DMS153 treated with DMSO at 0.1 percent for 48 hours (cell line): Measurements from ENCODE around the gene MT4.

Experiments used
- DNase-seq: peaks from one replicate; lab custom pipeline; 2025; ENCODE audit not compliant: unreplicated experiment; lab: John Stamatoyannopoulos, UW

MT4 gene

DNA sequence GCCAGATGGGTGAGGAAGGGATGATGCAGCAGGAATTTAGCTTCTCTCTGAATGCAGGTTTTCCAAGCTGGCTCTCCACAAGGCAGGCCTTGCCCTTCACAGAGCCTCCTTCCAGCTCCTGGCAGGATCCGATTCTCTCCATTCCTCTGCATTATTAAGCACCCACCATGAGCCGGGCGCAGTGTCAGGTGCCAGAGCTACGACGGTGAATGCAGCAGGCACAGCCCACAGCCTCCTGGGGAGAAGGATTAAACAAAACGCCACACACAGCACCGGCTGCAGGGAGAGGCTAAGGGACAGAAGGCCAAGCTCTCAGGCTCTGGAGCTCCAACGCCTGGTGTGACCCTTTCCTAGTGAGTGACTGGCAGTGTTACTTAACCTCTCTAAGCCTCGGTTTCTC is 36.5 kb downstream of the MT4 start:
- DNase-seq = no peak

DNA sequence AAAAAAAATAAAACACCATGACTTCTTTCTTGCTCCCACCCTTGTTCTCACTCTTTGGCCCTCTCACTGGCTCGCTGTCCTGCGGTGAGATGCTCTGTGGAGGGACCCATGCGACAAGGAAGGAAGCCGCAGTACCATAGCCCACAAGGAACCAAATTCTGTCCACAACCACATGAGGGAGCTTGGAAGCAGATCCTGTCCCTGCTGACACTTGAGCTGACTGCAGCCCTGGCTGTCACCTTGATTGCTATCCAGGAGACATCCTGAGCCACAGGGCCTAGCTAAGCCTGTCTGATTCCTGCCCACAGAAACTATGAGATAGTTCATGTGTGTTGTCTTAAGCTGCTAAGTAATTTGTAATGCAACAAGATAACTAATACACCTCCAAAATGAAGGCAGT is 38.7 kb downstream of the MT4 start:
- DNase-seq = peak; percentile 24

DNA sequence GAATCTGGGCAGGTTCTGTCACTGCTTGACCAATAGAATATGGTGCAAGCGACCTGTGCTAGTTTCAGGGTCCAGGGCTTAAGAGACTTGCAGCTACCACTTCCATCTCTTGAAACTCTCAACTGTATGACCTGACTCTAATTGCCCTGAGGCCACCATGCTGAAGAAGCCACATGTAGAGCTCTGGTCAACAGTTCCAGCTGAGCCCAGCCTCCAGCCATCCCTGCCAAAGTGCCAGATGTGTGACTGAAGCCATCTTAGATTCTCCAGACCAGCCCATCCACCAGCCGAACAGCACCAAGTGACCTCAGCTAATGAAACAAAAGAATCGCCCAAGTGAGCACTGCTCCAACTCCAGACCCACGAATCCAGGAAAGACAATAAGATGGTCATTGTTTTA is 40.1 kb downstream of the MT4 start:
- DNase-seq = no peak

DNA sequence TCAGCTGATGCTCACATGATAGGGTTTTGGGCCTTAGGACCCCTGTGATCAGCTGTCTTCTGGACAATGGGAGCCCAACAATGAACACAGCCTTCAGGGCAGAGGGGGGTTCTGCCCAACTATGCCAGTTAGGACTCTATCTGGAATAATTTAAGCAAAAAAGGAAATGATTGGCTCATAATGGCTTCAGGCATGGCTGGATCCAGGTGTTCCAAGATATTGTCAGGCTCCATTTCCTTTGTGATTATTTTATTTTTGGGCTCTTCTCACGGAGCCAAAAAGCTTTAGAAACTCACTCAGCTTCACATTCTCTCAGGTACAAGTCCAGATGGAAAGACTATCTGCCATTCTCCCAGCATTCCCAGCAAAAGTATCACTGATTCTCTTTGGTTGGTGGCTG is 40.6 kb downstream of the MT4 start:
- no peak for DNase-seq

DNA sequence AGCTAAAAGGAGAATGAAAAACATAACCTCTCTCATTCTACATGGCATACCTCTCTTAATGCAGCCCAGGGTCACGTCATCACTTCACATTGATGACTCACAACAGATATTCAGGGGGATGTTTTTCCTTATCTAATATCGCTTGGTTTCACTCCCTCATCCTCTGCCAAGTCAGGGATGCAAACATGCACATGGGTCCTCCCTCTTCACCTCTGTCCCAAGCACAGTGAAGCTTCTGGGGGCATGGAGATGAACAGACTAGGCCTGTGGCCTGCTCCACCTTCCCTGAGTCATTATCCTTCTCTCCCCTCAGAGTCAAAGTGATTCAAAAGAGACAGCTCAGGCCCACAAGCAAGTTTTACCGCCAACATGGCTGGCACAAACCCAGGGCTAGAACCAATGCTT is 41.2 kb downstream of the MT4 start:
- DNase-seq = no peak

DNA sequence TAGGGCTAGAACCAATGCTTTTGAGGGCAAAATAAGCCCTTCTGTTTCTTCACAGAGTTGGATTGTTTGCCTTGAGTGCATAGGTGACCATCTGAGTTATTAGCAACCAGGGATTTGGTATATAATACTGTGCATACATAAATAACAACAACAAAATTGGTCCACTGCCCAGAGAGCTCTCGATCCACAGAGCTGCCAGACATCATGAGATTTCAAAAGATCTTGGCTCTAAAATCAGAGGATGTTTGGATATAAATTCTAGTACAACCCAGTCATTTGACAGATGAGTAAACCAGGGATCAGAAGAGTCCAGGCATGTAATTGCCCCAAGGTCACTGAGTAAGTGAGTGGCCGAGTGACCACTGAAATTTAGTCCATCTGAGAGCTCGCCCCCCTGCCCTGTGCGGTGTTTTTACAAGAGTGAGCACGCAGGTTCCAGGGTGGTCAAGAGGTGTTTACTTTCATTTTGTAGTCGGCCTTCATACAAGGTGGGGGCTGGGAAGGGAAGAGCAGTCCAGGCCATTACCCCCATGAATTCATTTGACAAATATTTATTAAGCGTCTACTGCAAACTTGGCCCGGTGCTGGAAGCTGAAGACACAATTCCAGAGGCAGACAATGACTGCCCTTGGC is 41.7 kb downstream of the MT4 start:
- no peak for DNase-seq

DNA sequence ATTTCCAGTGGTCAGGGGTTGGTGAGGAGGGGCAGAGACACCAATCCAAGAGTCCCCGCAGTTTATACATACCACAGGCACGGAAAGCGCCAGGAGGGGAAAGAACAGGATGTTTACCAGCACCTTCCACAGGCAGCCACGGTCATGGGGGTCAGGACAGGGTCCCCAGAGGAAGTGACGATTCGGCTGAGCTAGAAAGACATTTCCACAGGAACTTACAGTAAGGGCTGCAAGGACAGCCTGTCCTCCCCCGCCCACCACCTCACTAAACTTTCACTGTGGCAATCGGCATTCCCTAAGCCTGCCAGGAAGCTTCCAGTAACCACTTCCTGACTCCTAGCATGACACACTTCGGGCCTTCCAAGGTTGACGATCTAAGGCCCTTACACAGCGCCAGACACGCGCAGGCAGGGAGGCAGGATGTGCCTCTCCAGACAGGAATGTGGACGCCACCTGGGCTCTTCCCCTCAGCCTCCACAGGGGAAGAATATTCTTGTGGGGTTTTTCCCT is 42.3 kb downstream of the MT4 start:
- DNase-seq = peak; percentile 41

DNA sequence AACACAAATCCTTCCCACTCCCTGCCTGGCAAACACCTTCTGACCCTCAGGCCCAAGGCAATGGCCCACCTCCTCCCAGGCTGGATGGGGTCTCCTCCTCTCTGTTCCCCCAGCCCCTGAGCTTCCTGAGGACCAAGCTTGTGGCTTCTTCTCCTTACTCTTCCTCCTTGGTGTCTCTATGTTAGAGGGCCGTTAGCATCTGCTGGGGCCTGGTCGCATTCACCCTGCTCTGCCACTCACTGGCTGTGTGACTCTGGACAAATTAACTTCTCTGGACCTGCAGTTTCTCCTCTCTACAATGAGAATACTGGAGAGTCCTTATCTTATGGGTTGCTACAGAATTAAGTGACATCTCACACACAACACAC is 42.8 kb downstream of the MT4 start:
- DNase-seq = no peak

DNA sequence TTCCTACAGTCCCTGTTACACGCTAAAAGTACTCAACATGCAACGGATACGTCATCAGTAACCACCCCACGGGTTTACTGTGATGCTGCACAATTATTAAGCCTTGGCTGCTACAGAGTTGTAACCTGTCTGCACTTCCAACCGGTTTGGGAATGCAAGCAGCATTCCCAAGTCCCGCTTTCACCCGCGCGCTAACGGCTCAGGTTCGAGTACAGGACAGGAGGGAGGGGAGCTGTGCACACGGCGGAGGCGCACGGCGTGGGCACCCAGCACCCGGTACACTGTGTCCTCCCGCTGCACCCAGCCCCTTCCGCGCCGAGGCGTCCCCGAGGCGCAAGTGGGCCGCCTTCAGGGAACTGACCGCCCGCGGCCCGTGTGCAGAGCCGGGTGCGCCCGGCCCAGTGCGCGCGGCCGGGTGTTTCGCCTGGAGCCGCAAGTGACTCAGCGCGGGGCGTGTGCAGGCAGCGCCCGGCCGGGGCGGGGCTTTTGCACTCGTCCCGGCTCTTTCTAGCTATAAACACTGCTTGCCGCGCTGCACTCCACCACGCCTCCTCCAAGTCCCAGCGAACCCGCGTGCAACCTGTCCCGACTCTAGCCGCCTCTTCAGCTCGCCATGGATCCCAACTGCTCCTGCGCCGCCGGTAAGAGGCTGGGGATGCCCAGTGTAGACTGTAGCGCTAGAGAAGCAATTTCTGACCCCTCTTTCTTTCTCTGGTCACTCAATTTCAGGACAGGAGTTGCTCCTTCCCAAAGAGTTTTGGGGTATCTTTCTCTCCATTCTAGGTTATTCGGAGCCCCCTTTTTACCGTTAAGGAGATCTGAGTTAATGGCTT is 43.4 kb downstream of the MT4 start, which contains the start of gene MT2A:
TSS of gene MT2A (plus strand) at position 542 of the 833 bp plus-strand sequence. CDS start at position 614, 72 bp downstream.
- peak; percentile 97 for DNase-seq

DNA sequence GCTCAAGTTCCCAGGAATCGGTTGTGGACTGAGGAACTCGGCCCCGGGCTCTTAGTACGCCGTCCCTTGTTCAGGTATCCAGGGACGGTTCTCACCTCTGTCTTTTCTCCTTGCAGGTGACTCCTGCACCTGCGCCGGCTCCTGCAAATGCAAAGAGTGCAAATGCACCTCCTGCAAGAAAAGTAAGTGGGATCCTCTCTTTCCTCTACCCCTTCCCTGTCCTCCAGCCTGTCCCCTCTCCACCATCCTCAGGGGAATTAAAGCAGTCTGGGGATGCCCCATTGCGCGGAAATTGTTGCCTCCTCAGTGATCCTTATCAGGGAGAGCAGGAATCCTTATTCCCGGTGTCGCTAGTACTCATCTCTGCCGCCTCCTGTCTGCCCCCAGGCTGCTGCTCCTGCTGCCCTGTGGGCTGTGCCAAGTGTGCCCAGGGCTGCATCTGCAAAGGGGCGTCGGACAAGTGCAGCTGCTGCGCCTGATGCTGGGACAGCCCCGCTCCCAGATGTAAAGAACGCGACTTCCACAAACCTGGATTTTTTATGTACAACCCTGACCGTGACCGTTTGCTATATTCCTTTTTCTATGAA is 44.1 kb downstream of the MT4 start:
- no peak for DNase-seq

DNA sequence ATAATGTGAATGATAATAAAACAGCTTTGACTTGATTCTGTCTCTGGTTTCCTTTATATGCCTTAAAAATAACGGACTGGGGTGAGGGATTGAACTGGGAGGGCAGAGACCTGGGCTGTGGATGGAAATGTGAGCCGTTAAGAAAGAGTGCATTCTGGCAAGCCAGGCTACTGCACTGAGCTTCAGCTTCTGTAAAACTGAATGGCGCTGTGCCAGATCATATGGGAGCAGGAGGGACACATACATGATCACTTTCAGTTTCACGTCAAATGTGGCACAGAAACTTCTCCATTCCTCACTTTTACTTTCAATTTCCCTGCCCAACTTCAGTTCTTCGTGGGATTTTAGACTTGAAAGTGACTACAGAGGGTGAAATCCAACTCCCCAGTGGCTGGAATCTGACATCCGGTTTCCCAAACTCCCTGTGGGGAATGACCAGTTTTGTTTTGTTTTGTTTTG is 44.6 kb downstream of the MT4 start:
- DNase-seq = no peak

DNA sequence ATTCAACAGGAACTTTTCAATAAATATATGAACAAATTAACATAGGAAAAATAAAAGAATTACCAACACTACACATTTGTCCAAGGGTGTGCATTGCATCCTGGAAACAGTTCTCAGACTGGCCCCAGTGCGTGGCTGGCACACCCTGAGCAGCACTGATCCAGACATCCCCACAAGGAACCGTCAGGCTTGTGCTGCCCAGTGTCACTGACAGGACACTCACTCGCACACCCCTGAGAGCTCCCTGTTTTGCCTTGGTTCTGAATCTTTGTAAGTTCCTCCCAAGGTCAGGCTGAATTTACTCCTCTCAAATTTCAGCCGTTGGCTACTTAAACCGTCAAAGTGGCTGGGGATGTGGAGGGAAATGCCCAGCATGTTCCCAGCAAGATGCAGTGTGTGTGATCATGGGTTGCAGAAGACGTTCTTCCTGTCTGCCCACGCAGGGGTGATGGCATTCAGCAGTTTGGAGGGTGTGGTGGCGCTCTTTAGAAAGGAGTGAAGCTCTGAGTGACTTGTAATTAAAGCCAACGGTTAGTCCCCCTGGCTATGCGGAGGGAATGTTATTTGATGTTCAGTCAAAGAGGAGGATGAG is 45.2 kb downstream of the MT4 start:
- DNase-seq = peak; percentile 24

DNA sequence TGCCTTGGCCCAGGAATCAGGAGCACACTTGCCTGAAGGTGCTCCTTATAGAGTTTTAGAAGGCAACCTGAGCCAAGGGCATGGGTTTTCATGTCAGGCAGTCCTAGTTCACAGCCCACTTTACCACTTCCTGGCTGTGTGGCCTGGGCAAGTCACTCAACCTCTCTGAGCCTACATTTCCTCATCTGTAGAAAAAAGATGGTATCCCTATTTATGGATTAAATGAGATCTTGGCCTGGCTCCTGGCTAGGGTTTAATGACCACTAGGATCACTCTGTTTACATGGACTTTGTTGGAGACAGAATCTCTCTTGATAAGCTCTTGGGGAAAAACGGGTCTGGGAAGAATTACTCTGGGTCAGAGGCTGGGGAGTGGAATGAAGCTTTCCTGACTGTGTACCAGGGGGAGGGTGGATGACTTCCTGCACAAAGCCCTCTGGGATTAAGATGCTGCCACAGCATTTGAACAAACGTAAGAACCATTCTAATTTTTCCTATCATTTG is 45.8 kb downstream of the MT4 start:
- DNase-seq = no peak

DNA sequence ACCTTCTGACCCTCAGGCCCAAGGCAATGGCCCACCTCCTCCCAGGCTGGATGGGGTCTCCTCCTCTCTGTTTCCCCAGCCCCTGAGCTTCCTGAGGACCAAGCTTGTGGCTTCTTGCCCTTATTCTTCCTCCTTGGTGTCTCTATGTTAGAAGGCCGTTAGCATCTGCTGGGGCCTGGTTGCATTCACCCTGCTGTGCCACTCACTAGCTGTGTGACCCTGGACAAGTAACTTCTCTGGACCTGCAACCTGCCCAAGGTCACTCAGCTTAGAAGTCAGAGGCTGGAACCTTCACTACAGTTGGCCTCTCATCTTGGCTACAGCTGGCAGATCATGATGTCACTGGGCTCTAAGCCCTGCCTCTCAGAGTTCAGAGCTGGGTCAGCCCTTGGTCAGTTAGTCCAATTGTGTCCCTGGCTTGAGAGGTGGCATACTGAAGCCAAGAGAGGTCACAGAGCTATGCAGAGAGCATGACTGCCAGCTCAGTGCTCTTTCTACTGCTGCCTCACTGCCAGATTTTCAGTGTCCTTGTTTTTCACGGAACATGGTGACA is 46.5 kb downstream of the MT4 start:
- DNase-seq = no peak

DNA sequence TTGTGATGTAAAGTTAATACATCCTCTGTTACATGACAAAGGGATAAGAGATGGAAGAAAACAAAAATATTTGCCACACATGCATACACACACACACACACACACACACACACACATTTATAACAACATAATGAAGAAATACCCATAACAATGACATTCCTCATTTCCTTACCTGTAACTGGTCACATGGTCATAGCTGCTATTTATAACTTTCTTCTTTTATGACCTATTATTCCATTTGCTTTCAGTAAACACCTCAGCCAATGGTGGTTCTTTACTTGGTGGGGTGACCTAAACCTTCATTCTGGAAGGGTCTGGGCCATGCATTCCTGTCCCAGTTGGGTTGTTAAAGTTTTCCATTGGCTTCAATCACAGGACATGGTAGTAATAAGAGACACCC is 48.8 kb downstream of the MT4 start:
- DNase-seq = no peak

DNA sequence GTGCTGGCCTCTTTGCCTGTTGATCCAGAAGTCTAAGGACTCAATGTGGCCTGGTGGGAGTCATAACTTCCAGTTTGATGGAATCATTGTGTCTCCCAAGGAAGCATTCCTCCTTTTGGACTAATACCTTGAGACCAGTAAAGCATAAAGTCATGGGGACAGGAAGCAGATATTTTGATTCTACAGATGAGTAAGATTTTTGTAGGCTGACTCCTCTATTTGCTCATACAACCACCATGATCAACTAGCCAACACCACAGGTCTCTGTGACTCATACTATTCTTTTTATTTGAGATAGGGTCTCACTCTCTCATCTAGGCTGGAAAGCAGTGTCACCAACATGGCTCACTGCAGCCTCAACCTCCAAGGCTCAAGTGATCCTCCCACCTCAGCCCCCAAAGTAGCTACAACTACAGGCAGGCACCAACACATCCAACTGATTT is 49.7 kb downstream of the MT4 start:
- no peak for DNase-seq

DNA sequence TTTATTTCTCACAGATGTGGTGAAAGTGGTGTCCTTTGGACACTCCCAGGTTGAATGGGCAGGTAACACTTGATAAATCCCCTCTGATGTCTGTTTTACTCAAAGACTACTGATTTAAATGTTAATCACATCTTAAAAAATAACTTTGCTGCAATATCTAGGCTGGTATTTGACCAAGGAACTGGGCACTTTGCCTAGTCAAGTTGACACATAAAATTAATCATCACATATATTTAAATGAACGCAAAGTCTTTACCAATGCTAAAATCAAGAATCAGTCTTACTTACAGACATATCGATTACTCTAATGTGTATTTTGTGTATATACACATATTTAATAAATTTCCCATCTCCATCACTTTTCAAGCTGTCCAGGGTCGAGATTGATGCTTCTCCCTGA is 50.5 kb downstream of the MT4 start:
- no peak for DNase-seq

DNA sequence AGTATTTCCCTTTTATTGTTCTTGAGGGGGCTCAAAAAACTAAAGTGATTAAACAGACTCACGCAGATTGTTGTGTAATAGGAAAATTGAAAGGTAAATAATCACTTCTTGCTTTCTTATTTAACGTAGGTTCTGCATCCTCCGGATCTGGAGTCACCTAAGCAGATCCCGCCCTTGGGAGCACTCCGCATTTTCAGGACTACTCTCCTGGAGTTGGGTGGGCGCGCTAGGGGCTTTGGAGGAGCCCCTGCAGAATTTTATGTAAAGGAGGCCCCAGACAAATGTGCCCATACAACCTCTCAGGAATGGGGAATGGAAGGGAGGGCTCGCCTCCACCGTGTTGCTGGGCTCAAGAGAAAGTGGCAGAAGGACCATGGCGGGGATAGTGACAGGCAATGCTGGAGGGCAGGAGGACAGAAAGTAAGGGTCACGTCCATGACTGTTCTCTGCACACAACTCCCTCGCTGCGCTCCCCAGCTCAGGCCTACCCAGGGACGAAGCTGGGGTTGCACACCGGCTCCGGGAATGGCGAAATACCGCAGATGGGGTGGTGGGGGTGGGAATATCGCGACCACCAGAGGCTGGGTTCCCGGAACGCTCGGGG is 51.8 kb downstream of the MT4 start:
- no peak for DNase-seq

DNA sequence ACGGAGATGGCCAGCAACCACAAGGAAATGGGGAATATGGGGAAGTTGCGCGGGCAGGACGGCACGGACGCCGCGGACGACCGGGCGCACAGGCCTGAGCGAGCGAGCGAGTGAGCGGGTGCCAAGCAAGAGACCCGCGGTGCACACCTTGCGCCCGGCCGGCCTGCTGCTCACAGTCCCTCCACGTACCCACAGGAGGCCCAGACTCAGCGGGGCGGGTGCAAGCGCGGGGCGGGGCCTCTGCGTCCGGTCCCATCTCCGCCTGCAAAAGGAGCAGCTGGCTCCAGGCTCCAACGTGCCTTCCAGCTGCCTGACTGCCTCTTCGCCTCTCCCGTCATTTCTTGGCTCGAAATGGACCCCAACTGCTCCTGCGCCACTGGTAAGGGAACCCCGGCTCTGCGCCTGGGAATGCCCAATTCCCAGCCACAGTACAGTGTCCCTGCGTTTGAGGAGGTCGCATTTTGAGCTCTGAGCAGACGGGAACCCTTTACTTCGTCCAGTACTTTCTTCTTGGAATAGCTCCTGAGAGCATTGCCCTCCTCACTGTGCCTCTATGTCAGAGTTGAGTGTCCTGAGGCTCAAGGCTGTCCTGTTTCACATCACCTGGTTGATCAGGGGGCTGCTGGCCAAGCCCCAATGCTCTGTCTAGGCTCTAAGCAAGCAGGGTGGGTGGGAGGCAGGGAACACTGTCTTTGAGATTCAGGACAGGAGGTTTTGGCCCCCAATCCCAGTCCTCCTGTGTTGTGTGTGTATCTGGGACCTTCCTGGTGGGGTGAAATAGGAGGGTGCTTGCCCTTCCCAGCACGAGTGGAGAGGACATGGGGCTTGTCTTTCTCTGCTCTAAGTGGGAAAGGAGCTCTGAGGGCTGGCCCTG is 52.6 kb downstream of the MT4 start:
- DNase-seq = peak; percentile 33

DNA sequence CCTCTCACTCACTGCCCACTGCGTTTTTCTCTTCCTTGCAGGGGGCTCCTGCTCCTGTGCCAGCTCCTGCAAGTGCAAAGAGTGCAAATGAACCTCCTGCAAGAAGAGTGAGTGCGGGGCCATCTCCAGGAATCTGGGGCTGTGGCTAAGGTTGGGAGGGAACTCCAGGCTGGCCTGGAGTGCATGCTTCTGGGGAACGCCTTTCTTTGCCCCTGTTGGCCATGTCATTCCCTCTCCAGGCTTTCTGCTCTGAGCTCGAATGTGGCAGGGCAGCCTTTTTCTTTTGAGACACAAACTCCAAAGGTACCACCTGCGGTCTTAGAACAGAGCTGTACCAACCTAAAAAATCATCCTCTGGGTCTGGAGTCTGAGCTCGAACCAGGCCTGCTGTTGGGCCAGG is 53.3 kb downstream of the MT4 start:
- no peak for DNase-seq
